Neural crest cell (in vitro differentiated cells): ENCODE data around the gene RGL1. TPM values are rescaled to one million over a fixed set of nuclear protein-coding genes. Genes with fewer than 3 reads are reported as not detected.

Experiments
- DNase-seq: peaks from one replicate; pipeline ENCODE4 v3.0.0; 2021; ENCODE audit warnings: low read depth, mixed read lengths, low spot score
- H3K27ac Mint-ChIP-seq: one replicate; pipeline ENCODE4 v1.8.0; 2021; ENCODE audit warnings: mild to moderate bottlenecking, mixed read lengths; ENCODE audit not compliant: unreplicated experiment
- H3K27me3 Mint-ChIP-seq: 2 replicates; pipeline ENCODE4 v1.8.0; 2021; ENCODE audit warnings: low read depth, mild to moderate bottlenecking, mixed read lengths
- H3K36me3 Mint-ChIP-seq: 2 replicates; pipeline ENCODE4 v1.8.0; 2021; ENCODE audit warnings: low read depth, mild to moderate bottlenecking, mixed read lengths
- H3K4me1 Mint-ChIP-seq: 2 replicates; pipeline ENCODE4 v1.8.0; 2021; ENCODE audit warnings: mixed read lengths
- H3K4me3 Mint-ChIP-seq: one replicate; pipeline ENCODE4 v1.8.0; 2021; ENCODE audit warnings: mild to moderate bottlenecking, mixed read lengths
- H3K9me3 Mint-ChIP-seq: 2 replicates; pipeline ENCODE4 v1.8.0; 2021; ENCODE audit warnings: mixed read lengths
- CTCF ChIP-seq: fragments of 200-600 bp; sonication (generic); conservative IDR thresholded peaks from 2 replicates; pipeline ENCODE4 v1.5.0; 2021; ENCODE audit warnings: antibody characterized with exemption, mild to moderate bottlenecking
- total RNA-seq: library from RNA; stranded (reverse); gene quantifications from 2 replicates; pipeline ENCODE4 v1.2.1, GENCODE V29; 2021

The RGL1 gene
- total RNA-seq, 1 donor from 2014 or later = 13.6 TPM

- H3K9me3 Mint-ChIP-seq = no peaks in the 10 kb centered on the region
Observed at GRCh38 chr1:183956559-183957188, 151.8 kb downstream of the RGL1 start.

GRCh38 chr1:183957216-183957830, 152.4 kb downstream of the RGL1 start:
- Mint-ChIP-seq H3K4me1 (no peaks in the 10 kb centered on the region), H3K4me3 (no peak overlapping the region), H3K9me3 (peaks cover under 1% of the 10 kb centered on the region), H3K36me3 (peaks cover 7% of the 10 kb centered on the region), H3K27me3 (no peaks in the 10 kb centered on the region), H3K27ac (no peak overlapping the region)
- TF ChIP-seq CTCF = no peak
- DNase-seq = no peak

More at GRCh38 chr1:183956559-183957188, 151.8 kb downstream of the RGL1 start:
- no peak for TF ChIP-seq CTCF
- Mint-ChIP-seq H3K4me3 (no peak overlapping the region), H3K27me3 (no peaks in the 10 kb centered on the region), H3K4me1 (no peaks in the 10 kb centered on the region), H3K27ac (no peak overlapping the region), H3K36me3 (peaks cover 6% of the 10 kb centered on the region)
- no peak for DNase-seq

GRCh38 chr1:183958958-183959357, 154.0 kb downstream of the RGL1 start:
- Mint-ChIP-seq H3K9me3 (peaks cover 3% of the 10 kb centered on the region), H3K27ac (no peak overlapping the region), H3K4me3 (no peak overlapping the region), H3K27me3 (no peaks in the 10 kb centered on the region), H3K4me1 (no peaks in the 10 kb centered on the region), H3K36me3 (peaks cover 10% of the 10 kb centered on the region)
- no peak for TF ChIP-seq CTCF
- no peak for DNase-seq

- Mint-ChIP-seq H3K4me3 (no peak overlapping the region), H3K36me3 (peaks cover 15% of the 10 kb centered on the region), H3K9me3 (peaks cover 3% of the 10 kb centered on the region), H3K4me1 (no peaks in the 10 kb centered on the region), H3K27me3 (no peaks in the 10 kb centered on the region), H3K27ac (no peak overlapping the region)
- no peak for DNase-seq
- TF ChIP-seq CTCF = no peak
Observed at GRCh38 chr1:183961132-183961531, 156.2 kb downstream of the RGL1 start.

GRCh38 chr1:183962903-183963302, 158.0 kb downstream of the RGL1 start:
- H3K9me3 Mint-ChIP-seq = peaks cover 3% of the 10 kb centered on the region

More at GRCh38 chr1:183962903-183963302, 158.0 kb downstream of the RGL1 start:
- Mint-ChIP-seq H3K4me1 (peaks cover 13% of the 10 kb centered on the region), H3K36me3 (peaks cover 25% of the 10 kb centered on the region), H3K4me3 (no peak overlapping the region), H3K27me3 (no peaks in the 10 kb centered on the region), H3K27ac (no peak overlapping the region)
- no peak for TF ChIP-seq CTCF
- no peak for DNase-seq
